ENCODE data around the gene FRAS1.

GRCh38 chr4:78120144-78120880 is 63.2 kb downstream of the FRAS1 start:
- no peak for TF ChIP-seq POLR2AphosphoS5 (IDR thresholded peaks at IDR 0.05)
- no peak for TF ChIP-seq CTCF (IDR thresholded peaks at IDR 0.05)

Measured in breast epithelium (tissue), 3 donors.